SH-SY5Y (cell line): ENCODE data around the gene NOX3.

ENCODE experiments used
- GATA2 ChIP-seq: IDR thresholded peaks from 2 replicates; pipeline ENCODE4 v1.6.1; 2011; ENCODE audit warnings: mild to moderate bottlenecking, low read depth, low read length
- GATA3 ChIP-seq: IDR thresholded peaks from 2 replicates; pipeline ENCODE4 v1.6.1; 2011; ENCODE audit warnings: low read depth, mild to moderate bottlenecking, low read length, moderate library complexity

The NOX3 gene

GRCh38 chr6:155444952-155445903 is 10.4 kb downstream of the NOX3 start:
- TF ChIP-seq GATA2 (no peak), GATA3 (no peak)

GRCh38 chr6:155444120-155444917 is 11.3 kb downstream of the NOX3 start:
- TF ChIP-seq GATA3, result no peak
- TF ChIP-seq GATA2, result 0 out of 2 replicates have a peak, but pooled peaks have one; percentile 21

GRCh38 chr6:155443168-155443567 is 12.5 kb downstream of the NOX3 start:
- TF ChIP-seq GATA3 (no peak), GATA2 (no peak)

GRCh38 chr6:155442562-155442961 is 13.1 kb downstream of the NOX3 start:
- TF ChIP-seq GATA3, result peak; percentile 88
- TF ChIP-seq GATA2, result peak; percentile 96

GRCh38 chr6:155441112-155441465 is 14.6 kb downstream of the NOX3 start:
- TF ChIP-seq GATA2 (no peak), GATA3 (no peak)

- no peak for TF ChIP-seq GATA2
- no peak for TF ChIP-seq GATA3
Observed at GRCh38 chr6:155440398-155441111, 15.1 kb downstream of the NOX3 start.

- TF ChIP-seq GATA3 (no peak), GATA2 (no peak)
Observed at GRCh38 chr6:155439376-155439775, 16.3 kb downstream of the NOX3 start.

- TF ChIP-seq GATA2 (peak; percentile 94), GATA3 (peak; percentile 95)
Observed at GRCh38 chr6:155436981-155437749, 18.5 kb downstream of the NOX3 start.

GRCh38 chr6:155434829-155435423 is 20.7 kb downstream of the NOX3 start:
- TF ChIP-seq GATA3 (no peak), GATA2 (no peak)

GRCh38 chr6:155434096-155434495 is 21.5 kb downstream of the NOX3 start:
- no peak for TF ChIP-seq GATA3

- TF ChIP-seq GATA2, result no peak
- no peak for TF ChIP-seq GATA3
Observed at GRCh38 chr6:155432293-155432692, 23.3 kb downstream of the NOX3 start.

- TF ChIP-seq GATA3, result no peak
- TF ChIP-seq GATA2, result no peak
Observed at GRCh38 chr6:155429321-155429893, 26.2 kb downstream of the NOX3 start.
